ENCODE results near the gene RGS9BP. TPM values are rescaled to one million over a fixed set of nuclear protein-coding genes. Genes with fewer than 3 reads are reported as not detected.
A peak's percentile ranks its signal among the peaks of the same experiment; 100 is the strongest.

The RGS9BP gene
- total and polyA plus RNA-seq, 2 of the 13 experiments (the other 11 are each of a cell fraction or from before 2014, with no cell fraction given), result 0.01 TPM; not detected in 1

DNA sequence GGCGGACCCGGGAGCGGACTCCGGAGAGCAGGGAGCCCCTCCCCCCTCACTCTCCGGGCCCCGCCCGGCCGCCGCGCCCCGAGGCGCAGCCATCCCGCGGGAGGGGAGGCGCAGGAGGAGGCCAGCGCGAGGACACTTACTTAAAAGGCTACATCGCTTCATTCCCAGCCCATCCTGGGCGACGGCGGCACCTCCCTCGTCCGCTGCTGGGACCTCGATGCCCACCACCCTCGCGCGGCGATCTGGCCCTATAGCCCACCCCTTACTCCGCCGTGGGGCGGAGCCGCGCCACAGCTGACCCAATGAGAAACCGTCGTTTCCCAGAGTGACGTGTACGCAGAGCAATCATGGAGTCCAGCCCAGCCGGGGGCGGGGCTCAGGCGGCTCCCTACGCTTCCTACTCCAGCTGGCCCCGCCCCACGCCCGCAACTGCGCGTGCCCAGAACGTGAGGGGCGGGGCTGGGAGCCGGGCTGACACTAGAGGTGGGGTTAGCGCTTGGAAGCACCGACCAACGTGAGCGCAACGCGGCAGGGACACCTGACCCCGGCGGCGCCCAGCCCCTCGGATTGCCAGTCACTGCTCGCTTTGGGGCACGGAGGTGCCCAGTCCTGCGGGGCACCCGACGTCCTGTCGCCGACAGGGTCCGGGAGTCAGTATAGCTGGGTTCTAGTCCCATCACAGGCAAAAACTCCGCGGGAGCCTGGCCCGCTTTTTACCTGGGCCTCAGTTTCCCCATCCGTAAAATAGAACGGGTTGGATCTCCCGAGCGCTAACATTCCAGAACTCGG lies 523 bp upstream of the RGS9BP start, which contains the start of gene ANKRD27 (continued):
- TF ChIP-seq, protein P1, sequence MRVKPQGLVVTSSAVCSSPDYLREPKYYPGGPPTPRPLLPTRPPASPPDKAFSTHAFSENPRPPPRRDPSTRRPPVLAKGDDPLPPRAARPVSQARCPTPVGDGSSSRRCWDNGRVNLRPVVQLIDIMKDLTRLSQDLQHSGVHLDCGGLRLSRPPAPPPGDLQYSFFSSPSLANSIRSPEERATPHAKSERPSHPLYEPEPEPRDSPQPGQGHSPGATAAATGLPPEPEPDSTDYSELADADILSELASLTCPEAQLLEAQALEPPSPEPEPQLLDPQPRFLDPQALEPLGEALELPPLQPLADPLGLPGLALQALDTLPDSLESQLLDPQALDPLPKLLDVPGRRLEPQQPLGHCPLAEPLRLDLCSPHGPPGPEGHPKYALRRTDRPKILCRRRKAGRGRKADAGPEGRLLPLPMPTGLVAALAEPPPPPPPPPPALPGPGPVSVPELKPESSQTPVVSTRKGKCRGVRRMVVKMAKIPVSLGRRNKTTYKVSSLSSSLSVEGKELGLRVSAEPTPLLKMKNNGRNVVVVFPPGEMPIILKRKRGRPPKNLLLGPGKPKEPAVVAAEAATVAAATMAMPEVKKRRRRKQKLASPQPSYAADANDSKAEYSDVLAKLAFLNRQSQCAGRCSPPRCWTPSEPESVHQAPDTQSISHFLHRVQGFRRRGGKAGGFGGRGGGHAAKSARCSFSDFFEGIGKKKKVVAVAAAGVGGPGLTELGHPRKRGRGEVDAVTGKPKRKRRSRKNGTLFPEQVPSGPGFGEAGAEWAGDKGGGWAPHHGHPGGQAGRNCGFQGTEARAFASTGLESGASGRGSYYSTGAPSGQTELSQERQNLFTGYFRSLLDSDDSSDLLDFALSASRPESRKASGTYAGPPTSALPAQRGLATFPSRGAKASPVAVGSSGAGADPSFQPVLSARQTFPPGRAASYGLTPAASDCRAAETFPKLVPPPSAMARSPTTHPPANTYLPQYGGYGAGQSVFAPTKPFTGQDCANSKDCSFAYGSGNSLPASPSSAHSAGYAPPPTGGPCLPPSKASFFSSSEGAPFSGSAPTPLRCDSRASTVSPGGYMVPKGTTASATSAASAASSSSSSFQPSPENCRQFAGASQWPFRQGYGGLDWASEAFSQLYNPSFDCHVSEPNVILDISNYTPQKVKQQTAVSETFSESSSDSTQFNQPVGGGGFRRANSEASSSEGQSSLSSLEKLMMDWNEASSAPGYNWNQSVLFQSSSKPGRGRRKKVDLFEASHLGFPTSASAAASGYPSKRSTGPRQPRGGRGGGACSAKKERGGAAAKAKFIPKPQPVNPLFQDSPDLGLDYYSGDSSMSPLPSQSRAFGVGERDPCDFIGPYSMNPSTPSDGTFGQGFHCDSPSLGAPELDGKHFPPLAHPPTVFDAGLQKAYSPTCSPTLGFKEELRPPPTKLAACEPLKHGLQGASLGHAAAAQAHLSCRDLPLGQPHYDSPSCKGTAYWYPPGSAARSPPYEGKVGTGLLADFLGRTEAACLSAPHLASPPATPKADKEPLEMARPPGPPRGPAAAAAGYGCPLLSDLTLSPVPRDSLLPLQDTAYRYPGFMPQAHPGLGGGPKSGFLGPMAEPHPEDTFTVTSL (CRISPR knock-in tag; IDR thresholded peaks at IDR 0.05; ENCODE audit: borderline replicate concordance), result peak; percentile 46; the same call in 1 of the 2 replicates
- TF ChIP-seq ZNF326 (CRISPR knock-in tag; IDR thresholded peaks at IDR 0.05; ENCODE audit: borderline replicate concordance) (no peak), ZNF839 (CRISPR knock-in tag; IDR thresholded peaks at IDR 0.05; ENCODE audit: borderline replicate concordance) (no peak), TOPORS (CRISPR knock-in tag; IDR thresholded peaks at IDR 0.05) (no peak), ZNF720 (CRISPR knock-in tag; IDR thresholded peaks at IDR 0.05) (no peak), PRMT3 (CRISPR knock-in tag; IDR thresholded peaks at IDR 0.05; ENCODE audit: borderline replicate concordance, low read depth) (no peak), GABPB1 (CRISPR knock-in tag; IDR thresholded peaks at IDR 0.05) (peak; percentile 75), HHEX (CRISPR knock-in tag; IDR thresholded peaks at IDR 0.05) (no peak), TIGD3 (CRISPR knock-in tag; IDR thresholded peaks at IDR 0.05; ENCODE audit: borderline replicate concordance) (no peak)
- TF ChIP-seq, protein P2, sequence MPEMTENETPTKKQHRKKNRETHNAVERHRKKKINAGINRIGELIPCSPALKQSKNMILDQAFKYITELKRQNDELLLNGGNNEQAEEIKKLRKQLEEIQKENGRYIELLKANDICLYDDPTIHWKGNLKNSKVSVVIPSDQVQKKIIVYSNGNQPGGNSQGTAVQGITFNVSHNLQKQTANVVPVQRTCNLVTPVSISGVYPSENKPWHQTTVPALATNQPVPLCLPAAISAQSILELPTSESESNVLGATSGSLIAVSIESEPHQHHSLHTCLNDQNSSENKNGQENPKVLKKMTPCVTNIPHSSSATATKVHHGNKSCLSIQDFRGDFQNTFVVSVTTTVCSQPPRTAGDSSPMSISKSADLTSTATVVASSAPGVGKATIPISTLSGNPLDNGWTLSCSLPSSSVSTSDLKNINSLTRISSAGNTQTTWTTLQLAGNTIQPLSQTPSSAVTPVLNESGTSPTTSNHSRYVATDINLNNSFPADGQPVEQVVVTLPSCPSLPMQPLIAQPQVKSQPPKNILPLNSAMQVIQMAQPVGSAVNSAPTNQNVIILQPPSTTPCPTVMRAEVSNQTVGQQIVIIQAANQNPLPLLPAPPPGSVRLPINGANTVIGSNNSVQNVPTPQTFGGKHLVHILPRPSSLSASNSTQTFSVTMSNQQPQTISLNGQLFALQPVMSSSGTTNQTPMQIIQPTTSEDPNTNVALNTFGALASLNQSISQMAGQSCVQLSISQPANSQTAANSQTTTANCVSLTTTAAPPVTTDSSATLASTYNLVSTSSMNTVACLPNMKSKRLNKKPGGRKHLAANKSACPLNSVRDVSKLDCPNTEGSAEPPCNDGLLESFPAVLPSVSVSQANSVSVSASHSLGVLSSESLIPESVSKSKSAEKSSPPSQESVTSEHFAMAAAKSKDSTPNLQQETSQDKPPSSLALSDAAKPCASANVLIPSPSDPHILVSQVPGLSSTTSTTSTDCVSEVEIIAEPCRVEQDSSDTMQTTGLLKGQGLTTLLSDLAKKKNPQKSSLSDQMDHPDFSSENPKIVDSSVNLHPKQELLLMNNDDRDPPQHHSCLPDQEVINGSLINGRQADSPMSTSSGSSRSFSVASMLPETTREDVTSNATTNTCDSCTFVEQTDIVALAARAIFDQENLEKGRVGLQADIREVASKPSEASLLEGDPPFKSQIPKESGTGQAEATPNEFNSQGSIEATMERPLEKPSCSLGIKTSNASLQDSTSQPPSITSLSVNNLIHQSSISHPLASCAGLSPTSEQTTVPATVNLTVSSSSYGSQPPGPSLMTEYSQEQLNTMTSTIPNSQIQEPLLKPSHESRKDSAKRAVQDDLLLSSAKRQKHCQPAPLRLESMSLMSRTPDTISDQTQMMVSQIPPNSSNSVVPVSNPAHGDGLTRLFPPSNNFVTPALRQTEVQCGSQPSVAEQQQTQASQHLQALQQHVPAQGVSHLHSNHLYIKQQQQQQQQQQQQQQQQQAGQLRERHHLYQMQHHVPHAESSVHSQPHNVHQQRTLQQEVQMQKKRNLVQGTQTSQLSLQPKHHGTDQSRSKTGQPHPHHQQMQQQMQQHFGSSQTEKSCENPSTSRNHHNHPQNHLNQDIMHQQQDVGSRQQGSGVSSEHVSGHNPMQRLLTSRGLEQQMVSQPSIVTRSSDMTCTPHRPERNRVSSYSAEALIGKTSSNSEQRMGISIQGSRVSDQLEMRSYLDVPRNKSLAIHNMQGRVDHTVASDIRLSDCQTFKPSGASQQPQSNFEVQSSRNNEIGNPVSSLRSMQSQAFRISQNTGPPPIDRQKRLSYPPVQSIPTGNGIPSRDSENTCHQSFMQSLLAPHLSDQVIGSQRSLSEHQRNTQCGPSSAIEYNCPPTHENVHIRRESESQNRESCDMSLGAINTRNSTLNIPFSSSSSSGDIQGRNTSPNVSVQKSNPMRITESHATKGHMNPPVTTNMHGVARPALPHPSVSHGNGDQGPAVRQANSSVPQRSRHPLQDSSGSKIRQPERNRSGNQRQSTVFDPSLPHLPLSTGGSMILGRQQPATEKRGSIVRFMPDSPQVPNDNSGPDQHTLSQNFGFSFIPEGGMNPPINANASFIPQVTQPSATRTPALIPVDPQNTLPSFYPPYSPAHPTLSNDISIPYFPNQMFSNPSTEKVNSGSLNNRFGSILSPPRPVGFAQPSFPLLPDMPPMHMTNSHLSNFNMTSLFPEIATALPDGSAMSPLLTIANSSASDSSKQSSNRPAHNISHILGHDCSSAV (CRISPR knock-in tag; IDR thresholded peaks at IDR 0.05; ENCODE audit: borderline replicate concordance), result no peak

Measured in HepG2 (cell line).